Measurements from ENCODE around the gene ANKRD60. TPM values are rescaled to one million over a fixed set of nuclear protein-coding genes. Genes with fewer than 3 reads are reported as not detected.

Gene ANKRD60
- total and polyA plus RNA-seq, 5 donors from 2014 or later = not detected

- no peaks in the 10 kb centered on the region for H3K9me3 Mint-ChIP-seq
- H3K27ac Mint-ChIP-seq = peak overlapping the region; percentile 49 to 72 (median 59)
- peak; percentile 85 for ATAC-seq (ENCODE audit: low read depth in 2 of 2)
- no peak overlapping the region for H3K4me3 ChIP-seq (ENCODE audit: low read depth, low read length)
- H3K4me1 ChIP-seq (ENCODE audit: control insufficient read depth, insufficient read depth, low read length, poor library complexity, severe bottlenecking) = no peaks in the 10 kb centered on the region
- no peaks in the 10 kb centered on the region for H3K27me3 ChIP-seq (ENCODE audit: control insufficient read depth, insufficient read depth, low read length)
- H3K4me1 Mint-ChIP-seq = peaks cover 0 to 3% (median 0%) of the 10 kb centered on the region in 4 donors
- H3K27ac ChIP-seq (ENCODE audit: insufficient read depth, low read length, poor library complexity, severe bottlenecking) = no peak overlapping the region
- H3K36me3 Mint-ChIP-seq = no peaks in the 10 kb centered on the region
- no peaks in the 10 kb centered on the region for H3K36me3 ChIP-seq (ENCODE audit: control insufficient read depth, insufficient read depth, low read length)
- H3K9me3 ChIP-seq (ENCODE audit: control insufficient read depth in 2 of 2, low read length in 2 of 2) = no peaks in the 10 kb centered on the region
- peaks cover 14% of the 10 kb centered on the region for H3K27me3 Mint-ChIP-seq
- H3K4me3 Mint-ChIP-seq = no peak overlapping the region
- peak; percentile 76 to 82 (median 81) for DNase-seq
Measured at GRCh38 chr20:58209652-58210397, 18.6 kb downstream of the ANKRD60 start.

- Mint-ChIP-seq H3K36me3 (no peaks in the 10 kb centered on the region), H3K4me1 (peaks cover 0 to 3% (median 0%) of the 10 kb centered on the region in 4 donors), H3K9me3 (no peaks in the 10 kb centered on the region), H3K27me3 (peaks cover 14% of the 10 kb centered on the region), H3K27ac (no peak overlapping the region), H3K4me3 (no peak overlapping the region)
- H3K4me1 ChIP-seq (ENCODE audit: control insufficient read depth, insufficient read depth, low read length, poor library complexity, severe bottlenecking) = no peaks in the 10 kb centered on the region
- DNase-seq = no peak
- no peak overlapping the region for H3K4me3 ChIP-seq (ENCODE audit: low read depth, low read length)
- ATAC-seq (ENCODE audit: low read depth in 2 of 2) = no peak
- H3K27me3 ChIP-seq (ENCODE audit: control insufficient read depth, insufficient read depth, low read length) = no peaks in the 10 kb centered on the region
- no peaks in the 10 kb centered on the region for H3K36me3 ChIP-seq (ENCODE audit: control insufficient read depth, insufficient read depth, low read length)
- H3K9me3 ChIP-seq (ENCODE audit: control insufficient read depth in 2 of 2, low read length in 2 of 2) = no peaks in the 10 kb centered on the region
- H3K27ac ChIP-seq (ENCODE audit: insufficient read depth, low read length, poor library complexity, severe bottlenecking) = no peak overlapping the region
Measured at GRCh38 chr20:58208944-58209343, 19.5 kb downstream of the ANKRD60 start.

GRCh38 chr20:58205850-58206249 is 22.6 kb downstream of the ANKRD60 start:
- no peaks in the 10 kb centered on the region for H3K4me1 ChIP-seq (ENCODE audit: control insufficient read depth, insufficient read depth, low read length, poor library complexity, severe bottlenecking)
- Mint-ChIP-seq H3K4me3 (no peak overlapping the region), H3K4me1 (peaks cover 0 to 3% (median 0%) of the 10 kb centered on the region in 4 donors), H3K36me3 (no peaks in the 10 kb centered on the region), H3K27ac (no peak overlapping the region), H3K9me3 (no peaks in the 10 kb centered on the region), H3K27me3 (peaks cover 9% of the 10 kb centered on the region)
- H3K4me3 ChIP-seq (ENCODE audit: low read depth, low read length) = no peak overlapping the region
- no peak for ATAC-seq (ENCODE audit: low read depth in 2 of 2)
- no peaks in the 10 kb centered on the region for H3K36me3 ChIP-seq (ENCODE audit: control insufficient read depth, insufficient read depth, low read length)
- H3K27ac ChIP-seq (ENCODE audit: insufficient read depth, low read length, poor library complexity, severe bottlenecking) = no peak overlapping the region
- no peak for DNase-seq
- no peaks in the 10 kb centered on the region for H3K9me3 ChIP-seq (ENCODE audit: control insufficient read depth in 2 of 2, low read length in 2 of 2)
- H3K27me3 ChIP-seq (ENCODE audit: control insufficient read depth, insufficient read depth, low read length) = no peaks in the 10 kb centered on the region

GRCh38 chr20:58202044-58202443 is 26.4 kb downstream of the ANKRD60 start:
- Mint-ChIP-seq H3K27me3 (peaks cover 4% of the 10 kb centered on the region), H3K36me3 (no peaks in the 10 kb centered on the region), H3K4me3 (no peak overlapping the region), H3K4me1 (peaks cover 0 to 3% (median 0%) of the 10 kb centered on the region in 4 donors), H3K9me3 (no peaks in the 10 kb centered on the region), H3K27ac (peak overlapping the region in 1 of 3 donors; percentile 10)
- no peaks in the 10 kb centered on the region for H3K27me3 ChIP-seq (ENCODE audit: control insufficient read depth, insufficient read depth, low read length)
- H3K27ac ChIP-seq (ENCODE audit: insufficient read depth, low read length, poor library complexity, severe bottlenecking) = no peak overlapping the region
- no peaks in the 10 kb centered on the region for H3K9me3 ChIP-seq (ENCODE audit: control insufficient read depth in 2 of 2, low read length in 2 of 2)
- H3K4me3 ChIP-seq (ENCODE audit: low read depth, low read length) = no peak overlapping the region
- no peaks in the 10 kb centered on the region for H3K4me1 ChIP-seq (ENCODE audit: control insufficient read depth, insufficient read depth, low read length, poor library complexity, severe bottlenecking)
- H3K36me3 ChIP-seq (ENCODE audit: control insufficient read depth, insufficient read depth, low read length) = no peaks in the 10 kb centered on the region
- DNase-seq = no peak
- ATAC-seq (ENCODE audit: low read depth in 2 of 2) = no peak

GRCh38 chr20:58201616-58202015 is 26.8 kb downstream of the ANKRD60 start:
- Mint-ChIP-seq H3K27me3 (peaks cover 4% of the 10 kb centered on the region), H3K36me3 (no peaks in the 10 kb centered on the region), H3K4me1 (peaks cover 0 to 5% (median 0%) of the 10 kb centered on the region in 4 donors), H3K4me3 (no peak overlapping the region), H3K9me3 (no peaks in the 10 kb centered on the region), H3K27ac (peak overlapping the region in 1 of 3 donors; percentile 10)
- Histone ChIP-seq H3K27ac (ENCODE audit: insufficient read depth, low read length, poor library complexity, severe bottlenecking) (no peak overlapping the region), H3K36me3 (ENCODE audit: control insufficient read depth, insufficient read depth, low read length) (no peaks in the 10 kb centered on the region), H3K9me3 (ENCODE audit: control insufficient read depth in 2 of 2, low read length in 2 of 2) (no peaks in the 10 kb centered on the region), H3K4me3 (ENCODE audit: low read depth, low read length) (no peak overlapping the region), H3K4me1 (ENCODE audit: control insufficient read depth, insufficient read depth, low read length, poor library complexity, severe bottlenecking) (no peaks in the 10 kb centered on the region), H3K27me3 (ENCODE audit: control insufficient read depth, insufficient read depth, low read length) (no peaks in the 10 kb centered on the region)
- no peak for ATAC-seq (ENCODE audit: low read depth in 2 of 2)
- no peak for DNase-seq

GRCh38 chr20:58199469-58199868 is 29.0 kb downstream of the ANKRD60 start:
- DNase-seq = no peak

GRCh38 chr20:58198901-58199355 is 29.5 kb downstream of the ANKRD60 start:
- Mint-ChIP-seq H3K9me3 (no peaks in the 10 kb centered on the region), H3K4me3 (no peak overlapping the region), H3K4me1 (peaks cover 0 to 5% (median 0%) of the 10 kb centered on the region in 4 donors), H3K27ac (no peak overlapping the region), H3K27me3 (peaks cover 4% of the 10 kb centered on the region), H3K36me3 (no peaks in the 10 kb centered on the region)
- H3K4me1 ChIP-seq (ENCODE audit: control insufficient read depth, insufficient read depth, low read length, poor library complexity, severe bottlenecking) = no peaks in the 10 kb centered on the region
- H3K36me3 ChIP-seq (ENCODE audit: control insufficient read depth, insufficient read depth, low read length) = no peaks in the 10 kb centered on the region
- H3K27me3 ChIP-seq (ENCODE audit: control insufficient read depth, insufficient read depth, low read length) = no peaks in the 10 kb centered on the region
- H3K9me3 ChIP-seq (ENCODE audit: control insufficient read depth in 2 of 2, low read length in 2 of 2) = no peaks in the 10 kb centered on the region
- no peak for ATAC-seq (ENCODE audit: low read depth in 2 of 2)
- no peak overlapping the region for H3K27ac ChIP-seq (ENCODE audit: insufficient read depth, low read length, poor library complexity, severe bottlenecking)
- no peak for DNase-seq
- H3K4me3 ChIP-seq (ENCODE audit: low read depth, low read length) = no peak overlapping the region

More at GRCh38 chr20:58199469-58199868, 29.0 kb downstream of the ANKRD60 start:
- no peaks in the 10 kb centered on the region for H3K36me3 ChIP-seq (ENCODE audit: control insufficient read depth, insufficient read depth, low read length)
- Mint-ChIP-seq H3K9me3 (no peaks in the 10 kb centered on the region), H3K36me3 (no peaks in the 10 kb centered on the region), H3K27me3 (peaks cover 4% of the 10 kb centered on the region), H3K27ac (no peak overlapping the region), H3K4me3 (no peak overlapping the region), H3K4me1 (peaks cover 0 to 5% (median 0%) of the 10 kb centered on the region in 4 donors)
- H3K27ac ChIP-seq (ENCODE audit: insufficient read depth, low read length, poor library complexity, severe bottlenecking) = no peak overlapping the region
- no peak for ATAC-seq (ENCODE audit: low read depth in 2 of 2)
- H3K4me1 ChIP-seq (ENCODE audit: control insufficient read depth, insufficient read depth, low read length, poor library complexity, severe bottlenecking) = no peaks in the 10 kb centered on the region
- no peak overlapping the region for H3K4me3 ChIP-seq (ENCODE audit: low read depth, low read length)
- H3K27me3 ChIP-seq (ENCODE audit: control insufficient read depth, insufficient read depth, low read length) = no peaks in the 10 kb centered on the region
- H3K9me3 ChIP-seq (ENCODE audit: control insufficient read depth in 2 of 2, low read length in 2 of 2) = no peaks in the 10 kb centered on the region

- ATAC-seq (ENCODE audit: low read depth in 2 of 2) (no peak), DNase-seq (no peak)
- H3K9me3 Mint-ChIP-seq = no peaks in the 10 kb centered on the region
- no peak overlapping the region for H3K27ac Mint-ChIP-seq
- H3K4me3 ChIP-seq (ENCODE audit: low read depth, low read length) = no peak overlapping the region
- no peak overlapping the region for H3K27ac ChIP-seq (ENCODE audit: insufficient read depth, low read length, poor library complexity, severe bottlenecking)
- peaks cover 4% of the 10 kb centered on the region for H3K27me3 Mint-ChIP-seq
- H3K9me3 ChIP-seq (ENCODE audit: control insufficient read depth in 2 of 2, low read length in 2 of 2) = no peaks in the 10 kb centered on the region
- H3K4me1 ChIP-seq (ENCODE audit: control insufficient read depth, insufficient read depth, low read length, poor library complexity, severe bottlenecking) = no peaks in the 10 kb centered on the region
- H3K36me3 ChIP-seq (ENCODE audit: control insufficient read depth, insufficient read depth, low read length) = no peaks in the 10 kb centered on the region
- no peaks in the 10 kb centered on the region for H3K27me3 ChIP-seq (ENCODE audit: control insufficient read depth, insufficient read depth, low read length)
- peaks cover 0 to 5% (median 0%) of the 10 kb centered on the region in 4 donors for H3K4me1 Mint-ChIP-seq
- H3K36me3 Mint-ChIP-seq = no peaks in the 10 kb centered on the region
- H3K4me3 Mint-ChIP-seq = no peak overlapping the region
Measured at GRCh38 chr20:58198384-58198783, 30.1 kb downstream of the ANKRD60 start.
